Left ventricle myocardium inferior (tissue), 1 donor: ENCODE data around the gene ADORA1. TPM values are rescaled to one million over a fixed set of nuclear protein-coding genes. Genes with fewer than 3 reads are reported as not detected.

Experiments used
- DNase-seq: peaks from one replicate; pipeline ENCODE4 v3.0.0-alpha.2; 2020
- H3K27ac ChIP-seq: fragments of 200-600 bp; replicated peaks from 2 replicates; pipeline ENCODE4 v1.8.0; 2021
- H3K27me3 ChIP-seq: fragments of 200-600 bp; 2 replicates; pipeline ENCODE4 v1.8.0; 2021; ENCODE audit warnings: low read depth
- H3K36me3 ChIP-seq: fragments of 200-600 bp; 2 replicates; pipeline ENCODE4 v1.8.0; 2021
- H3K4me1 ChIP-seq: fragments of 200-600 bp; 2 replicates; pipeline ENCODE4 v1.8.0; 2021
- H3K4me3 ChIP-seq: fragments of 200-600 bp; 2 replicates; pipeline ENCODE4 v1.8.0; 2021; ENCODE audit warnings: mild to moderate bottlenecking, moderate library complexity
- H3K9me3 ChIP-seq: fragments of 200-600 bp; replicated peaks from 2 replicates; pipeline ENCODE4 v1.8.0; 2021
- CTCF ChIP-seq: fragments of 200-600 bp; IDR thresholded peaks from 2 replicates; pipeline ENCODE4 v1.8.0; 2021; ENCODE audit warnings: antibody characterized with exemption, mild to moderate bottlenecking, borderline replicate concordance
- intact Hi-C: fragments of 100-400 bp; cut with micrococcal nuclease; formaldehyde crosslinking; loops from one replicate; pipeline ENCODE4 v1.11.0; 2022
- total RNA-seq: library from RNA; stranded (reverse); fragmentation: NEBNext Ultra II Directional; extraction: Animal tissue kit (Norgen Biotek cat#: 25700); gene quantifications from one replicate; pipeline ENCODE4 v1.2.1, GENCODE V29; 2021
- donor health status: DM: no; HTN: yes; CAD: no; lungs with severe emphysema.

The ADORA1 gene
- total RNA-seq, 1 donor from 2014 or later, result 16.4 TPM

GRCh38 chr1:203184467-203184866, 56.9 kb downstream of the ADORA1 start:
- Histone ChIP-seq H3K9me3 (no peaks in the 10 kb centered on the region), H3K36me3 (no peaks in the 10 kb centered on the region), H3K4me3 (no peak overlapping the region), H3K27ac (no peak overlapping the region), H3K4me1 (peaks cover 6% of the 10 kb centered on the region), H3K27me3 (peaks cover under 1% of the 10 kb centered on the region)
- TF ChIP-seq CTCF, result no peak
- intact Hi-C loops, result no loop called here
- DNase-seq, result no peak

GRCh38 chr1:203185061-203185461, 57.5 kb downstream of the ADORA1 start:
- Histone ChIP-seq H3K27ac (no peak overlapping the region), H3K36me3 (no peaks in the 10 kb centered on the region), H3K4me1 (peaks cover 6% of the 10 kb centered on the region), H3K4me3 (no peak overlapping the region), H3K9me3 (no peaks in the 10 kb centered on the region), H3K27me3 (peaks cover under 1% of the 10 kb centered on the region)
- intact Hi-C loops, result no loop called here
- no peak for DNase-seq
- TF ChIP-seq CTCF, result no peak

GRCh38 chr1:203185585-203185984, 58.1 kb downstream of the ADORA1 start:
- H3K9me3 ChIP-seq, result no peaks in the 10 kb centered on the region
- DNase-seq, result no peak
- TF ChIP-seq CTCF, result no peak
- H3K36me3 ChIP-seq, result no peaks in the 10 kb centered on the region
- H3K27ac ChIP-seq, result no peak overlapping the region
- H3K27me3 ChIP-seq, result peaks cover 6% of the 10 kb centered on the region
- peaks cover 6% of the 10 kb centered on the region for H3K4me1 ChIP-seq
- H3K4me3 ChIP-seq, result no peak overlapping the region
- intact Hi-C loops, result no loop called here

- Histone ChIP-seq H3K4me3 (no peak overlapping the region), H3K9me3 (no peaks in the 10 kb centered on the region), H3K36me3 (no peaks in the 10 kb centered on the region), H3K27ac (no peak overlapping the region), H3K4me1 (peaks cover 6% of the 10 kb centered on the region), H3K27me3 (peaks cover 10% of the 10 kb centered on the region)
- no peak for TF ChIP-seq CTCF
- DNase-seq, result no peak
- intact Hi-C loops, result no loop called here
Measured at GRCh38 chr1:203186091-203186445, 58.5 kb downstream of the ADORA1 start.

GRCh38 chr1:203186446-203187303, 59.1 kb downstream of the ADORA1 start, which contains the start of gene CHI3L1:
Gene CHI3L1 (minus strand): TSS chr1:203186704. CDS start chr1:203186623, 81 bp downstream.
- H3K27me3 ChIP-seq, result peaks cover 10% of the 10 kb centered on the region
- intact Hi-C loops, result no loop called here
- no peak for TF ChIP-seq CTCF
- H3K4me3 ChIP-seq, result no peak within 1 kb of the TSS
- no peaks in the 10 kb centered on the region for H3K36me3 ChIP-seq
- no peaks in the 10 kb centered on the region for H3K9me3 ChIP-seq
- no peak within 1 kb of the TSS for H3K27ac ChIP-seq
- DNase-seq, result no peak
- peaks cover 6% of the 10 kb centered on the region for H3K4me1 ChIP-seq
